HG03378 (cell line): Measurements from ENCODE around the gene PAF1.
"Not testable (repeated sequence)": the region's sequence is repeated elsewhere in the genome, so short reads cannot be mapped to it uniquely, and the experiment has no call there.

Experiments used
- ATAC-seq: cut with Tn5 transposase; IDR thresholded peaks from one replicate; pipeline ENCODE4 v1.9.1; 2021; ENCODE audit warnings: mild to moderate bottlenecking, moderate library complexity; ENCODE audit not compliant: unreplicated experiment

The PAF1 gene

DNA sequence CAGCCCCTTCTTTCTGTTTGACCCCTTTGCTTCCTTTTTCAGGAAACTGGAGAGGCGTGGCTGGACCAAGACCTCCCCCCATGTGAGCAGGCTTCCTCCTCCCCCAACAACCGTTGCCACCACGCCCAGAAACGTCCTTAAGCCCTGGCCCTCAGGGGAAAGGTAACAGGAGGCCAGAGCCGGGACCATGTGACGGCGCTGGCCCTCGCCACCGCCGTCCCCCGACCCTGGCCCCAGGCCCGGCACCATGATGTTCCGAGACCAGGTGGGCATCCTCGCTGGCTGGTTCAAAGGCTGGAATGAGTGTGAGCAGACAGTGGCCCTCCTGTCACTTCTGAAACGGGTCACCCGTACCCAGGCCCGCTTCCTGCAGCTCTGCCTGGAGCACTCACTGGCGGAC is 34.3 kb downstream of the PAF1 start:
- ATAC-seq: no peak

DNA sequence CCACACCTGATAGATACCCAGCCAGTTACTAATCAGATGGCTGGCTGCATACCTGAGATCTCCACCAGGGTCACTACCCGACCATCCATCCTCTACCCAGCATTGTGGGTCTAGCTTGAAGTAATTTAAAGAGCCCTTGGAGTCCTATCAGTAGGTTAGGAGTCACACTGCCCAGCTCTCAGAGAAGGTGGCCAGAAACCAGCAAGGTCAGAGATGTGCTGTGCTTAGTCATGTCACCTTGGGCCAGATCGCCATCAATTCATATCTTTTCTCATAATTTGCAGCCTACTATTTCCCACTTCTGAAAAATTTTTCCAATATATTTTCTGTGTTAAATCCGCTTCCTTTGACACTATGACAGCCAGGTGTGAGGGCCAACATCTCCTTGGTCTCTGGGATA is 34.8 kb downstream of the PAF1 start:
- ATAC-seq: no peak

DNA sequence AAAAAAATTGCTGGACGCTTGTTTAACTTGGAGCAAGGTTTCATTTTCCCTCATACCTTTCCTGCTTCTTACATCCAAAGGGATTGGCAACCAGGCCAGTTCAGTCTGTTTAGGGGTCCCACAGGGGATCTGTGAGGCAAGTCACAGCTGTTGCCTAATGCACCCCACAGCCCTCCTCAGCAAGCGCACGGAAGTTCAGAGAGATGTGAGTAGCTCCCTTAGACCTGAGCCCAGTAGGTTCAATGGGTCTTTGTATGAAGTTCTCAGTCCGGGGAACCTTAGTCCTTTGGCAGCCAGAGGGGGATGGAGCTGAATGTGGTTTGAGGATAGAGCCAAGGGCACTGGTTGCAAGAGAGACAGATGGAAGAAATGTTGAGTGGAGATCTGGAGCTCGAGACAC is 35.7 kb downstream of the PAF1 start:
- ATAC-seq: no peak

DNA sequence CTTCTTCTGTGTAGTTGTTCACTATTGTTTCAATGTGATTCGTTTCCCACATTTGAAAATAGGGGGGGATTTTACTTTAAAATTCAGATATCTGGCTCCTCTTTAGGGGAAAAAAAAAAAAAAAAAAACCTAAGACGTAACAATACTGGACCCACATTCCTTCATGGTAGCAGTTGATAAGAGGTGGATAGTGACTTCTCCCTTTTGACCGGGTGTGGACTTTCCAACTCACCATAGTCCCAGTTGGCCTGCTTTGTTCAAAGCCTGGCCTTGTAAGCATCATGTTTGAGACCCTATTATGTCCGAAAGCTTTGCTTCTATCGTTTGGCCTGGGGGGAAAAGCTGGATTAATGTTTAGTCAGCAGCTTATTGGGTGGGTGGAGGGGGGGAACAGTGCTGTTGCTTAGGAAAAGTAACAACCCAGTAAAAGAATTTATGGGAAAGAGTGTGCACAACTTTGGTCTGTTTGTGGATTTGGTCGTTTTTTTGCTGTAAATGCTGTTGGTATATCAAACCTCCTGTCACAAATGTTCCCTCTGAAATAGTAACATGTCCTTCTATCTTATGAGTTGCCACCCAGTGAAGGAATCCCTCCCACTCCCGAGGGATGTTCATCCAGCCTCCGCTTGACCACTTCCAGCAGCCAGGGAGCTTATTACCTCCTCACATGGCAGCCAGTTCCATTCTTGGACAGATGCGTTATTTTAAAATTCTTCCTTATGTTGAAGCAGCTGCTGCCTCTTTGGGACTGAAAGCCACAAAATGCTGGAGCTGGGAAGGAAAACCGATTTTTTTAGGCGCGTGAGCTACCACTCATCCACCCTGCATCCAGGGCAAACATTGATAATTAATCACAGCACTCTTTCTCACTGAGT is 38.3 kb downstream of the PAF1 start:
- ATAC-seq: no peak

DNA sequence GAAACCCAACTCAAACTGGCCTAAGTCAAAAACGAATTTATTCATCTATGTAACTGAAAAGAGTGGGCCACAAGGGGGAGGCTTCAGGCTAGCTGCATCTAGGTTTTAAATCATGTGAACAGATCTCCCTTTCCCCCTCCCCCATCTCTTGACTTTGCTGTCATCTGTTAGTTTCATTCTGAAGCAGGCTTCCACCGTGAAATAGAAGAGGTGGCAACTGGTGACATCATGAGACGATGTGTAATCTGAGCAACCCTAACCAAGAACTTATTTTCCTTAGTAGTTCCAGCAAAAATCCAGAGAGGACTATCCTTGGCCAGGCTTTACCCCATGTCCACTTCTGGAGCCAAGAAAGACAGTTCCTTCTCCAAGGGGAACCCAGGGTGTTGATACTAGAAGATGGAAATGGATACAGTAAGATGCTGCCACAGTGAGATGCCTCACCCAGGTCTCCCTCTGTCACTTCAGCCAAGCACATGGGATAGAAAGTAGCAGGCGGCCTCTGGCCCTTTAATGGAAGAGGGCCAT is 39.3 kb downstream of the PAF1 start:
- ATAC-seq: no peak

DNA sequence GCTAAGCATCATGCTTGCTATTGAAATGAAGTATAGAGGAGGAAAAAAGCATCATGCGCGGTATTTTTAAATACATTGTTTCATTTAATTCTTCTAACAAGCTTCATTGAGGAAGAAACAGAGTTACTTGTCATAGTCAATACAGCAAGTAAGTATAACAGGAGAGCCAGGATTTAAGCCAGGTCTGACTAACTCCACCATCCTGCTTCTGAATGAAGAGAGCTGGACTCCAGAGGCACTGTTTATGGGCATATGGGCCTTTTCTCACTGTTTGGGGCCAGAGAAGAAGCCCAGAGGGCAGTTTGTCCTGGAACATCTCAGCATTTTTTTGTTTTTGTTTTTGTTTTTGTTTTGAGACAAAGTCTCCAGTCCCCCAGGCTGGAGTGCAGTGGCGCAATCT is 40.8 kb downstream of the PAF1 start:
- no peak for ATAC-seq

DNA sequence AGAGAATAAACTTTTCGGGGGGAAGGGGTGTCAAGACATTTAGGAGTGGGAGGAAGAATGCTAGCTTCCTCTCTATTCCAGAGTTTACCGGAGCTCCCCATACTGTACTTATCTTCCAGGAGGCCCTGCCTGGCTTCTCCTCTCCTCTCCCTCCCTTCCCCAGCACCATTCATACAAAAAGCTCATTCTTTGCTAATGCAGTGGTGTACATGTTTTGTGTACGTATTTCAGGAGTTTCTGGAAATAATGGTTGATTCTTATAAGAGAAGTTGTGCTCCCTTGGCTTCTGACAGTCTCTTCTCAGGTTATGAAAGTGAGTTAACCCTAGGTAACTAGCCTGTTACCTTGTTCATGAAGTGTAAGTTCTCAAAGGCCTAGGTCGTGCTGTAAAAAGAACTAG is 41.6 kb downstream of the PAF1 start:
- no peak for ATAC-seq

DNA sequence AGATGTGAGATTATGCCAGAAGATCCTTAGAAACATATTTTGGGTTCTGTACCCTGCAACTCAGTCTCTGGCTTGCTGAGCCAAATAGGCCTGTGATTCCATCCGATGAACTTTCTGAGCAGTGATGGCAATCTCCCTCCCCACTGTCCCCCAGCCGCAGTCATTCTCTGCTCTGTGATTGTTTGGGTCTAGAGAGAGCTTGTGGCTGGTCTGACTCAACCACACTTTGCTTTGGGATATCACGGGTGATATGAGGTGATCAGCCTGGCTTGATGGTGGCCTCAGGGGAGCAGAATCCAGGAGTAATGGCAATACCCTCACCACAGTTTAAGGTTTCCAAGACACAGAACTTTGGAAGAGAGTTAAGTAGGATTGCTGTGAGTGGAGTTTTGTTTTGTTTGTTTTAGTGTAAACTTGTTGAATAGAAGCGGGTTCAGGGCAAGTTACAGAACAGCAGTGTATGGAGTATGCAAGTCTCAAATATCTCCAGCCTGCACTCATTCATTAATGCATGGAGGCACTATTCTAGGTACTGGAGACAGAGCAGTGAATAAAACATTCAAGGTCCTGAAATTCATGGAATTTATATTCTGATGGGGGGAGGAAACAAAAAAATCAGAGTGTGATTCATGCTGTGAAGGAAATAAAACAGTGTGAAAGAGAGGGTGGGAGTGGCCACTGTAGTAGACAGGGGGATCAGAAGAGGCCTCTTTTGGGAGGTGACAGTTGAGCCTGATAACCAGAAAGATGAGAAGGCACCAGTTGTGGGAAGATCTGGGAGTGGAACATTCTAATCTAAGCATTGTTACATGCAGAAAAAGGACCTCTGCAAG is 43.4 kb downstream of the PAF1 start:
- ATAC-seq: no peak

DNA sequence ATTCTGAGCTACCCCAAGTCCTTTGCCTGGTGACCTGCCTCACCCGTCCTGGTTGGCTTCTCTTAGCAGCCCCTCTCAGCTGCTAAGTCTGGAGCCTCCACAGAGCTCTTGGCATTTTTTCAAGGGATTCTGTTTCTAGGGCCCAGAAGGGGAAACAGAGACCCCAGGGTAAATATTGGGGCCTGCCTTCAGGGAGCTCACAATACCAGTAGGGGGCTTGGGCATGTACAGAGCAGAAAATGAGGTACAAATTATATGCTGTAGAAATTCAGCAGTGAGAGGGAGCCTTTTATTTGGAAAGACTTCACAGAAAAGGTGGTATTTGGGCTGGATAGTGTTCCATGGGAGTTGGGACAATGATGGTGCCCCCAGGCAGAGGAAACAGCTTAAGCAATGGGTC is 45.0 kb downstream of the PAF1 start:
- no peak for ATAC-seq

DNA sequence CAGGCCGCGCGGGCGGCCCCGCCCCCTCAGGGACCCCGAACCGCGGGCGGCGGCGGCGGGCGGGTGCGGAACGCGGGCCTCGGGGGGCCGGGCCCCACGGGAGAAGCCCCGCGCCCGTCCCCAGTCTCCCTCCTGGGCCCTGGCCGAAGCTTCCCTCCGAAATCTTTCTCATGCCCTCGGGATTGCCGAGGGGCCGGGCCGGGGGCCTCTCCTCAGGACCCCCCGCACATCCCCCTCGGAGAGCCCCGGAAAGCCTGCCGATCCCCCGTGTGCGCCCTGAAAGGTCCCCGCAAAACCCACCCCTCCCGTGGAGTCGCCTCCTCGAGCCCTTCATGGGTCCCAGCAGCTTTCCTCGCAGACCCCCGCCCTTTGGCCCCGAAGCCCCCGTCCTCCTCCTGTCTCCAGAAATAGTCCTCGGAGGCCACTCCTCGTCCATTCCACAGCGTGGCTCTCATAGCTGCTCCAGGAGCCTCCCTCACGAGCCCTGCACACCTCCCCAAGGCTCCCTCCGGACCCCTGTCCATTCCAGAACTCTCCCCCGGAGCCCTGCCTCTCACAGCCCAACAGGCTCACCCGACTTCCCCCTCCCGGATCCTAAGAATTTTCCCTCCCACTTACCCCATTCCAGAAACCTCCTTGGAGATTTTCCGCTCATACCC is 48.1 kb downstream of the PAF1 start:
- ATAC-seq: no peak

DNA sequence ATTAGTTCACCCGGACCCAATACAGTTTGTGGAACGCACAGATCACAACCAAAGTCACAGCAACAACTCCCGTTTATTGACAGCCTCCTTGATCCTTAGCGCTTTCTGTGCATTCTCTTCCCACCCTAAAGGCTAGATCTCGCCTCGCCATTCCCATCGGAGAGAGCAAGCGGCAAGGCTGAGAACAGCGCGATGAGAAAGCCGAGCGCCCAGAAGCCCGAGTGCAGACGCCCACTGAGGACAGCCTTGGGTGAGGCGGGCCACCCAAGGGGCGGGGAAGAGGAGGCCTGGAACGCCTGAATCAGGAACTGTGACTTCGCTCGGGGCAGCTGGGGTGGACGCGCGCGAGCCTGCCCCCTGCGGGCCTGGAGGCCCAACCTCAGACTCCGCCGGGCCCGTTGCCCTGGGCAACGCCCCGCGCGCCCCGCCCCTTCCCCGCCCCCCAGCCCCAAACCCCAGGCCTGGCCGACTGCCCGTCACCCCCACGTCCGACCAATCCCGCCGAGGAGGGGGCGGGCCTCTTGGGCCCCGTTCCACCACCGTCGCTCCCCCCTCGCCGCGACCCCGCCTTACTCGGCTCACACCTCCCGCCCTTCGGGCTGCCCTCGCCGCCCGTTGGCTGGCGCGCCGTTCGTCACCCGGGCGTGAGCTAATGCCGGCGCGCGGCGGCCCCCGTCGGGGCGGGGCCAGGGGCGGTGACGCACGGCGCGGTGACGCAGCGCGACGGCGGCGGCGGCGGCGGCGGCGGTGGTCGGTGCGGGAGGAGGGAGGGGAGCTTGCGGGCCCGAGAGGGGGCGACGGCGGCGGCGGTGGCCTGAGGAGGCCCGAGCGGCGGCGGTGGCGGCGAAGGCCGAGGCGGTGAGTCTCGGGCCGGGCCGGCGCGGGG is 48.9 kb downstream of the PAF1 start, which contains the start of gene SAMD4B:
Gene SAMD4B, plus strand, starts transcription at position 703 of the 886 bp plus-strand sequence. CDS start 14,473 bp downstream, outside the sequence.
- ATAC-seq: peak; percentile 81

DNA sequence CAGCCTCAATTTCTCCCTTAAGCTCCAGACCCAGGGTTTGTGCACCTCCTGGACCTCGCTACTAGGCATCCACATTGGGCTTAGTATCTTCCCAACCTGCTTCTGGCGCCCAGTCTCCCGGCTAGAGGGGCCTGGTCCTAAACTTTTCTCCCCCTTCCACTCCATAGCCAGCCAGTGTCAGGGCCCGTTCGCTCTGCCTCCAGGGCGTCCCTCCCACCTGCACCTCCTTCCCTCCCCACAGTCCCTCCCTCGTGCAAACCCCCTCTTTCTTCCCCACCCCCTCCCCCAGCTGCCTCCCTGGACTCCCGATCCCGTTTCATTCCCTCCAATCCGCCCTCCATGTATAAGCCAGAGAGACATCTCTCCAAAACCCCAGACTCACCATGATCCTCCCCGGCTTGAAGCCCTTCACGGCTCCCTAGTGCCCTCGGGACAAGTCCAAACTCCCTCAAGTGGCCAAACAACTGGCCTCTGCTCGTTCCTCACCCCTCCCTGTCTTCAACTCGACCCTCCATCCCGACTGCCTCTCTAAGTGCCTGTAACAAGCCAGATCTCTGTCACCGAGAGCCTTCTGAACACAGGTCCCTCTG is 49.7 kb downstream of the PAF1 start:
- ATAC-seq: peak; percentile 10

DNA sequence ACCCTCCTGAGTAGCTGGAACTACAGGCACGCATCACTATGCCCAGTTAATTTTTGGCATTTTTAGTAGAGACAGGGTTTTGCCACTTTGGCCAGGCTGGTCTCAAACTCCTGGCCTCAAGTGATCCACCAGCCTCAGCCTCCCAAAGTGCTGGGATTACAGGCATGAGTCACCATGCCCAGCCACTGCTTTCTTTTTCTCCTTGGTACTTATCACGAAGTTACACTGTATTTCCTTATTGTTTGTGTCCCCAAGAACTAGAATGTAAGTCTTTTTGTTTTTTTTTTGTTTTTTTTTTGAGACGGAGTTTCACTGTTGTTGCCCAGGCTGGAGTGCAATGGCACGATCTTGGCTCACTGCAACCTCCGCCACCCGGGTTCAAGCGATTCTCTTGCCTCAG is 50.8 kb downstream of the PAF1 start:
- ATAC-seq: not testable (repeated sequence)

DNA sequence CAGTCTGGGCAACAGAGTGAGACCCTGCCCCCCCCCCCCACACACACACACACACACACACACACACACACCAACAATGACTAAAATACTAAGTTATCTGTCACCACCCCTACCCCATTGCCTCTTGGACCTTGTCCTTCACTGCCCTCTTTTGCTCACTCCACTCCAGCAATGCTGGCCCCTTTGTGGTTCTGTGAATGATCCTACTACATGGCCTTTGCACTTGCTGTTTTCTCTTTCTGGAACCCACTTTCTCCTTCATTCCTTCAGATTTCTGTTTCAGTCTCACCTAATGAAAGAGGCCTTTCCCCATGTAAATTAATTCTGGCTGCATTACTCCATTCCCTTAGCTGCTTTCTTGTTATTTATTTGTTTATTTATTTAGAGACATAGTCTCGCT is 51.2 kb downstream of the PAF1 start:
- no peak for ATAC-seq

DNA sequence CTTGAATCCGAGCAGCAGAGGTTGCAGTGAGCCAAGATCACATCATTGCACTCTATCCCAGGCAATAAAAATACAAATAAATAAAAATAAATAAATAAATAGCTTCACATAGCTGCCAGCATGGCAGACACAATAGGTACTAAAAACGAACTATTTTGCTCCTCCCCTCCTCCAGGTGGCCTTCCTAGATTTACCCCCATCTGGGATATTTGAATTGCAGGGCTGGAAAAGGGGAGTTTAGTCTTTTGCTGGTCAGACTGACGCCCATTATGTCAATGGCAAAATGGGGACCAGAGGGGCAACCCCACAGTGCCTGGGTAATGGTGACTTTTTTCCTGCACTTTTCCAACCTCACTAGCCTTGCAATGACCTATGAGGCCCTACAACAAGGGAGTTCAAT is 54.4 kb downstream of the PAF1 start:
- no peak for ATAC-seq
